Measurements from ENCODE around the gene ACAD9.
"Not testable (repeated sequence)": the region's sequence is repeated elsewhere in the genome, so short reads cannot be mapped to it uniquely, and the experiment has no call there.

The ACAD9 gene

GRCh38 chr3:128863560-128863959, 15.9 kb upstream of the ACAD9 start:
- DNase-seq = no peak

DNA sequence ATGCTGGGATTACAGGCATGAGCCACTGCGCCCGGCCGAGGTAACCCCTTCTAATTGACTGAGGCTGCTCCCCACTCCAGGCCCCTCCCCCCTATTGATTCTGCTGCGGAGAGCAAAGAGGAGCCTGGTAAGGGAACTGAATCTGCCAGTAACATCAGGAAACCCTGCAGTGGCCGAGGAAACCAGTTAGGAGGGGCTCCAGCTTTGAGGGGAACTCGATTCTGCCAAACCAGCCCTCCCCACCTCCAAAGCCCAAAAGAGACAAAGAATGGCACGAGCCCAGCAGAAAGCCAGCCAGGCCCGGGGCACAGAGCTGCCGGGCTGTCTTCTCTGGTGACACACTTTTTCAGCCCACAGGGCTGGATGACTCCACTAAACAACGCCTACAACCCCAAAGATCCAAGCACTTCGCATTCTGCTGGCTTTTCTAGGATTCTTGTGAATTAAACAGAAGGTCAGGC, 15.0 kb upstream of the ACAD9 start:
- no peak for DNase-seq

GRCh38 chr3:128864849-128865804, 14.3 kb upstream of the ACAD9 start:
- not testable (repeated sequence) for DNase-seq

DNA sequence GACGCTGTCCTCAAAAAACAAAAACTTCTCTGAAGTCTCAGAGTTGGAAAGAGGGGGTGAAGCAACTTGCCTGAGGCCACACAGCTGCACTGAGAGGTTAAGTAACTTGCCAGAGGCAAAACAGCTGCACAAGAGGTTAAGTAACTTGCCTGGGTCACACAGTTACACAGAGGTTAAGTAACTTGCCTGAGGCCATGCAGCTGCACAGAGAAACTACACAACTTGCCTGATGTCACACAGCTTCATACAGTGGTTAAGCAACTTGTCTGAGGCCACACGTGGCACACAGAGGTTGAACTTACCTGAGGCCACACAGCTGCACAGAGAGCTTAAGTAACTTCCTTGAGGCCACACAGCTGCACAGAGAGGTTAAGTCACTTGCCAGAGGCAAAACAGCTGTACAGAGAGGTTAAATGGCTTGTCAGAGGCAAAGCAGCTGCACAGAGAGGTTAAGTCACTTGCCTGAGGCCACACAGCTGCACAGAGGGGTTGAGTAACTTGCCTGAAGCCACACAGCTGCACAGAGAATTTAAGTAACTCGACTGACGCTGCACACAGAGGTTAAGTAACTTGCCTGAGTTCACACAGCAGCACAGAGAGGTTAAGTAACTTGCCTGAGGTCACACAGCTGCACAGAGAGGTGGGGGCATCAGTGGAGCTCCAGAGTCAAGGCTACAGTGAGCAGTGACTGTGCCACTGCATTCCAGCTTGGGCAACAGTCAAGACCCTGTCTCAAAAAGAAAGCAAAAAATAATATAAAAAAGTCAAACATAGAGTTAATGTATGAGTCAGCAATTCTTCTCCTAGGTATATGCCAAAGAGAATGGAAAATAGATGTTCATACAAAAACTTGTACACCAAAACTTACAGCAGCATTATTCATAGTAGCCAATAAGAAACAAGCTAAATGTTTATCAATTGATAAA, 12.0 kb upstream of the ACAD9 start:
- DNase-seq = no peak

DNA sequence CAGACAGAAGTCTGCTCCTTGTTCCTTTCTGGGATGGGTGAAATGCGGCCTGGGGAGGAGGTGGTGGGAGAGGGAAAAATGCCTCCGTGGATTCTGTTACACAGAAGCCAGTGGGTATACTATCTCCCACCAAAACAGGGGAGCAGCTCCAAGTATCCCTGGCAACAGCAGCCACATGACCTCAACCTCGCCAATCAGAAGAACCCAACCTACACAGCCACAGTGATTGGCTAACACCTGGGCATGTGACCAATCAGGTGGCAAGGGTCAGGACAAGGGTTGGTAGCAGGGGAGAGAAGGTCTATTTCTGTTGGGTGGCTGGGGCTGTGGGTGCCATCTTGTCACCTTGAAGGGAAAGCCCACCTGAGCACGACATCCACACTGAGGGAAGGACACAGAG, 9.1 kb upstream of the ACAD9 start:
- no peak for DNase-seq

DNA sequence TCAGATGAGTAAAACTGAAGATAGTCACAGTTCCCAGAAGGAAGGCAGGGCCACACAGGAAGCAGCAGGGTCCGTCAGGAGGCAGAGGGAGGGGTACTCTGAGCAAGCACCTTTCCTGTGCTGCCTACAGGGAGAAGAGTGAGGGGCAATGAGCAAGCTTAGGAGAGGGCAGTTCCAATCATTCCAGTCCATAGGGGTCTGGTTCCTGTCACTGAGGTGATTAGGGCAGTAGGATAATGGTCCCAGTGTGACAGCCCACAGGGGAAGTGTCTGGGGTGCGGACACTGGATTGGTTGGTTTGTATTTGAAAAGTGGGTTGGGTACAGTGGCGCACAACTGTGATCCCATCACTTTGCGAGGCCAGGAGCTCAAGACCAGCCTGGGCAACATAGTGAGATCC, 7.1 kb upstream of the ACAD9 start:
- no peak for DNase-seq

GRCh38 chr3:128872744-128873143, 6.7 kb upstream of the ACAD9 start:
- no peak for DNase-seq

DNA sequence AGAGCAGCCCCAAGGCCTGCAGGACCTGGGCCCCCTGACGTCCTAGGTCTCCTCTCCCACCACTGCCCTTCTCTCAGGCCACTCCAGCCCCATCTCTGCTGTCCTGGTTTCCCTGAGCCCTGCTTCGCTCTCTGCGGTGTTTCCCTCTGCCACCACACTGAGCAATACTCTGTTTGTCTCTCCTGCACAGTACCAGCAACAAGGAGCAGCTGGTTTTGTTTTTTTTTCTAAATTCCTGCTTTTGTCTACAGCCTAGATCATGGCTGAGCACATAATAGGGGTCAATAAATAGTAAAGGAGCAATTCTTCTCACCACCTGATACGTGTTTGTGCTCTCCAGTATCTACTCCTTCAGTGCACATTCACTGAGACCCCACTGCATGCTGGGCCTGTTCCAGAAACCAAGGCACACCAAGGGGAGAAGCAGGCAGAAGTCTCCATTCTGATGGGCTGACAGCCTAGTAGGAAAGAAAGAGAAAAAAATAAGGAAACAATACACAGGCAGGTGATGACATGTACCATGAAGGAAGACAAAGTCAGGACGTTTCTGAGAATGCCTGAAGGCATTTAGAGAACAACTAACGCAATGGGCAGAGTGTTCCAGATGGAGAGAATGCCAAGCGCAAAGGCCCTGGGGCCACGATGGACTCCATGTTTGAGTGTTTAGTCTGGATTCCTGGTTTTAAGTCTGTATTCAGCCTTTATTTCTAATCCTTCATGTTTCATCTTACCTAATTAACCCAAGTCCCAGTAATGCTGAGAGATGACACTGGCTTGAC, 6.0 kb upstream of the ACAD9 start:
- DNase-seq = no peak

DNA sequence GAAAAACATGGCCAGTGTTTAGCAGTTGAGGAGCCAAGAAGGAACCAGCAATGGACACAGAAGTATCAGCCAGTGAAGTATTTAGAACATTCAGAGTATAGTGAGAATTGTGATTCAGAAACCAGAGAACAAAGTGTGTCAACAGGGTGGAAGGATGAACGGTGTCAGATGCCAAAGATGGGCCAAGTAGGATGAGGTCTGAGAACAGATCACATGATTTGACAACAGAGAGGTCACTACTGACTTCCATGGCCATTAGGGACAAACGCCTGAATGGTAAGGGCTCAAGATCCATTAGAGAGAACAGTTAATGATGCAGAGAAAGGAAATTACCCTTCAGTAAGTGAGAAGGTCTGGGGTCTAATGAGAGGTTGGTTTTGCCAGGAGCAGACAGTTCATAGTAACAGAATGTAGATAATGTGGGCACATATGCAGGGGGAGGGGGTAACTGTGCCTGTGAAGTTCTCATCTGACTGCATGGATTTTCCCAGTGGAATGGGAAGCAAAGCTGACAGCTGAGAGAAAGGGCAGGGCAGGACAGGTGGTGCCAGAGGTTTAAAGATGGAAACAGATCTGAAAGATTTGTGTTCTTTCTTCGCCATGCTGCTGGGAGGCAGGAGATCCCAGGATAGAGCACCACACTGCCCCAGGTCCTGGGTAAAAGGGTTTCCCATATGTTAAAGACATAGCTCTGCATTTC, 4.8 kb upstream of the ACAD9 start:
- no peak for DNase-seq

DNA sequence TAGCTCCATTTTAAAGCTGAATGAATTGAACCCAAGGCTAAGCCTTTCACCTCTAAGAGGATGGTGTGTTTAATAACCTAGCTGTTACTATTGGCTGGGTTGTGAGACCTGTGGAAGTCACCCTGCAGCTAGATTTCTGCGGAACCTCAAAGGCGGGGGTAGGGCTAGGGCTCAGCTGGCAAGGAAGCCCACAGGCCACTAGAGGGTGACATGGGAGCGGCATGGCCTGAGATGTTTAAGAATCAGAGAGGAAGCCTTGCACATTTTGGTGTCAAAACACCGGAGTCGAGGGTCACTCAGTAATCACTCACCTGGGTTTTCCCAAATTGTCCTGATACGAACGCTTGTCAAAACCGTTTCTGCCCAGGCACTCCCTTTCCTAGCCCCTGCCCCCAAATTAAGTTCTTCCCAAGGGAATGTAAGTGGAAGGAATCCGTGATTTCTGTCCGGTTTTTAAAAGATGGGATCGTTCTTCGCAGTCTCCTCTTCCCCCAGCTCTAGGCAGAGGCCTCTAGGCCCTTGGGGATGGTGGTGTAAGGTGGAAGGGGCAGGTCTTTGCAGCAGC, 3.8 kb upstream of the ACAD9 start:
- DNase-seq = peak; percentile 67

DNA sequence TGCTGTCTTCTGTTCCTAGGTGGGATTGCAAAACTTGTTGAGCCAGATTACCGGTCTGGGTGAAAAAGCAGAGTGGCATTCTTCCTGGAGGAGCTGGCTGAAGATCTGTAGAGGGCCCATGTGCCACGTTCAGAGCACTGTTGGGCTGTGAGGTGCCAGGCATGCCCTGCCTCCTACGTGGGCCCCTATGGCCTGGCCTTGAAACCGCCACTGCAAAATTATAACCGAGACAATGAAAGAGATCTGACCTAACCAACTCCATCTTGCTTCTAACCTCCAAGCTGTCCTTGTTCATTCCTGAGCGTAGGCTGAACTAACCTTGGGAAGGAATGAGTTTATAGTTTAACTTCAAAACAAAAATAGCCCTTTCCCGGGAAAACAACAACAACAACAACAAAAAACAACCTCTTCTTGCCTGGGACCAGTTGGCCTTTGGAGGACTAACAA, 1.4 kb upstream of the ACAD9 start:
- DNase-seq = no peak

DNA sequence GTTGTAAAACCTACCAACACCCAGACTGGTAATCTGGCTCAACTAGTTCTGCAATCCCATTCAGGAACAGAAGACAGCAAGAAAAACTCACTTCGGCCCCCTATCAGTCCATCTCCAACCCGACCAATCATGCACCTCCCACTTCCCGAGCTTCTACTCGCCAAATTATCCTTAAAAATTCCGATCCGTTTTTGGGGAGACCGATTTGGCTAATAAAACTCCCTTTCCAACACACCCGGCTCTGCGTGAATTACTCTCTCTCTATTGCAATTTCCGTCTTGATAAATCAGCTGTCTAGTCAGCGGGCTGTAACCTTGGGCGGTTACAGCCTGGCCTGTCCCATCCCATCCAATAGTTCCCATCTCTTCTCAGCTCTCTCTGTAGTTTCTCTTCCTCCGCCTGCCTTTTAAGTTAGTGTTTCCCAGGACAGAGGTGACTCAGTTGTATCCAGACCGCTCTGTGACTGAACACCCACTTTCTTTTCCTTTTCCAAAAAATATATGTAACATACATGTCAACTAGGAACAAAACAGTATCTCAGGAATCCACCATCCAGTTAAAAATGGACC, 780 bp upstream of the ACAD9 start:
- DNase-seq = peak; percentile 21

GRCh38 chr3:128879991-128880390, 571 bp downstream of the ACAD9 start:
- DNase-seq = no peak

- DNase-seq = not testable (repeated sequence)
These were observed 1.0 kb downstream of the ACAD9 start for GRCh38 chr3:128880455-128880854.

DNA sequence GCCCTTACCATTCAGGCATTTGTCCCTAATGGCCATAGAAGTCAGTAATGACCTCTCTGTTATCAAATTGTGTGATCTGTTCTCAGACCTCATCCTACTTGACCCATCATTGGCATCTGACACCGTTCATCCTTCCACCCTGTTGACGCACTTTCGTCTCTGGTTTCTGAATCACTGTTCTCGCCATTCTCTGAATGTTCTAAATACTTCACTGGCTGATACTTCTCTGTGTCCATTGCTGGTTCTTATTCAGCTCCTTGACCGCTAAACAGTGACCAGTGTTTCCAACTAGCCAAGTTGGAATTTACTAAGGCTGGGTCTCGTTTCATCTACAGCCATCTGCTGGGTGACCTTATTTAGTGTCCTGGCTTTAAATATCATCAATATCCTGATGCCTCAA, 2.2 kb downstream of the ACAD9 start:
- no peak for DNase-seq

DNA sequence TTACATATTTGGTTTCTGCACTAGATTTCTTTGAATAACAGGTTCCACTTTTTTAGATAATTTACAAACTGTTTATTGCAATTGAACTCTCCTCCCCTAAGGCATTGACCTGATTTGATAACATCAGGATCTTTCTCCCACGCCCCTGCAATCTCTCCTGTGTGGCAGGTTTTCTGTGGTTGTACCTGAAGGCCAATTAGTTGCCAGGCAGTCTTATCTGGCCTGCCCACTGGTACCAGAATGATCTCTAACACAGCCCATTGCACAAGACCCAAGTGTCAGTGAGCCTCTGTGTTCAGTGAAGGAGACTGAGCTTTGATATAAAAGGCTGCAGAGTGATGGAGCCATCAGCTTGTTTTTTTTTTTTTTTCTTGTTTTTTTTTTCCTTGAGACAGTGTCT, 3.3 kb downstream of the ACAD9 start:
- DNase-seq = no peak

DNA sequence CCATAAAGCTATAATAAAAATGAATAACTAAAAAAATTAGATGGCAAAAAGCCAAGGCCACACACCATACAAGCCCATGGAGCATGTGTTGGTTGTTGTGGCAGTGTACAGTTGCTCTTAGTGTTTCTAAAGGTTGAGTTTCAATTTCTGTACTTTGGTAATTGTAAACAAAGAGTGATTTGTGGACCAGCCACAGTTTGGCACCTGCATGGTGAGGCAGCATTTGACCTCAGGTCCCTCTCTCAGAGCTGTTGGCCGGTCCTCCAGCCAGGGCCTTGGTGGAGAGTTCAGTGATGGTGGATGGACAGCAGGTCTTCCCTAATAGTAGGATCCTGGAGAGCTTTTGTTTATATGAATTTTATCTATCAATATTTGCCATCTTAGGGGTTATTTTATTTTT, 5.6 kb downstream of the ACAD9 start:
- DNase-seq = no peak

GRCh38 chr3:128889139-128889894, 9.9 kb downstream of the ACAD9 start:
- no peak for DNase-seq

GRCh38 chr3:128895843-128896697, 16.6 kb downstream of the ACAD9 start:
- DNase-seq = no peak

GRCh38 chr3:128902426-128902825, 23.0 kb downstream of the ACAD9 start:
- DNase-seq = no peak

Data from CD4-positive, alpha-beta T cell treated with Interferon gamma for 1 hour (primary cell).